Mesendoderm (in vitro differentiated cells): Measurements from ENCODE around the gene IPP.

Experiments used
- DNase-seq: peaks from one replicate; pipeline ENCODE4 v3.0.0; 2013
- H2AK5ac ChIP-seq: 2 replicates; pipeline ENCODE4 v1.6.1; 2013; ENCODE audit warnings: low read length, inconsistent platforms
- H2BK120ac ChIP-seq: 2 replicates; pipeline ENCODE4 v1.6.1; 2013; ENCODE audit warnings: low read depth, mild to moderate bottlenecking, low read length, moderate library complexity, mixed read lengths
- H2BK15ac ChIP-seq: replicated peaks from 2 replicates; pipeline ENCODE4 v1.6.1; 2013; ENCODE audit warnings: low read depth, mild to moderate bottlenecking, moderate library complexity
- H2BK5ac ChIP-seq: 2 replicates; pipeline ENCODE4 v1.6.1; 2013; ENCODE audit warnings: low read length, inconsistent platforms
- H3K18ac ChIP-seq: 2 replicates; pipeline ENCODE4 v1.6.1; 2013; ENCODE audit warnings: mild to moderate bottlenecking, low read length, mixed read lengths
- H3K23ac ChIP-seq: one replicate; pipeline ENCODE4 v1.6.1; 2013; ENCODE audit warnings: low read length
- H3K27ac ChIP-seq: 2 replicates; pipeline ENCODE4 v1.5.1; 2013; ENCODE audit warnings: low read depth, mild to moderate bottlenecking, inconsistent platforms, low read length, moderate library complexity
- H3K27me3 ChIP-seq: 2 replicates; pipeline ENCODE4 v1.6.1; 2013; ENCODE audit warnings: low read length, control low read depth, mild to moderate bottlenecking, inconsistent platforms; ENCODE audit not compliant: insufficient read depth, poor library complexity
- H3K36me3 ChIP-seq: 2 replicates; pipeline ENCODE4 v1.6.1; 2013; ENCODE audit warnings: low read length, inconsistent platforms; ENCODE audit not compliant: control insufficient read depth, insufficient read depth
- H3K4ac ChIP-seq: one replicate; pipeline ENCODE4 v1.6.1; 2013; ENCODE audit warnings: low read depth, mild to moderate bottlenecking, low read length, moderate library complexity
- H3K4me1 ChIP-seq: 2 replicates; pipeline ENCODE4 v1.6.1; 2013; ENCODE audit warnings: low read depth, low read length, inconsistent platforms; ENCODE audit not compliant: control insufficient read depth
- H3K4me2 ChIP-seq: 2 replicates; pipeline ENCODE4 v1.6.1; 2013; ENCODE audit warnings: low read length
- H3K4me3 ChIP-seq: 2 replicates; pipeline ENCODE4 v1.5.1; 2013; ENCODE audit warnings: mild to moderate bottlenecking, low read length
- H3K56ac ChIP-seq: one replicate; pipeline ENCODE4 v1.6.1; 2013; ENCODE audit warnings: low read length
- H3K79me1 ChIP-seq: 2 replicates; pipeline ENCODE4 v1.6.1; 2013; ENCODE audit warnings: low read length, inconsistent platforms
- H3K79me2 ChIP-seq: 2 replicates; pipeline ENCODE4 v1.6.1; 2013; ENCODE audit warnings: mild to moderate bottlenecking, low read length; ENCODE audit not compliant: control insufficient read depth, insufficient read depth
- H3K9ac ChIP-seq: 2 replicates; pipeline ENCODE4 v1.6.1; 2013; ENCODE audit warnings: low read length, inconsistent platforms
- H4K5ac ChIP-seq: one replicate; pipeline ENCODE4 v1.6.1; 2013; ENCODE audit warnings: low read length
- H4K8ac ChIP-seq: one replicate; pipeline ENCODE4 v1.6.1; 2013; ENCODE audit warnings: low read depth, mild to moderate bottlenecking, control low read depth, low read length, moderate library complexity
- WGBS: extraction: QIAGEN DNeasy Blood & Tissue Kit; methylation state at CpG from one replicate; pipeline ENCODE4 v1.1.7; 2013; ENCODE audit warnings: low lambda C conversion rate, missing lambda C conversion rate; ENCODE audit not compliant: insufficient coverage; ENCODE audit errors: extremely low coverage; 5-methylcytosine and 5-hydroxymethylcytosine counted together

IPP gene

DNA sequence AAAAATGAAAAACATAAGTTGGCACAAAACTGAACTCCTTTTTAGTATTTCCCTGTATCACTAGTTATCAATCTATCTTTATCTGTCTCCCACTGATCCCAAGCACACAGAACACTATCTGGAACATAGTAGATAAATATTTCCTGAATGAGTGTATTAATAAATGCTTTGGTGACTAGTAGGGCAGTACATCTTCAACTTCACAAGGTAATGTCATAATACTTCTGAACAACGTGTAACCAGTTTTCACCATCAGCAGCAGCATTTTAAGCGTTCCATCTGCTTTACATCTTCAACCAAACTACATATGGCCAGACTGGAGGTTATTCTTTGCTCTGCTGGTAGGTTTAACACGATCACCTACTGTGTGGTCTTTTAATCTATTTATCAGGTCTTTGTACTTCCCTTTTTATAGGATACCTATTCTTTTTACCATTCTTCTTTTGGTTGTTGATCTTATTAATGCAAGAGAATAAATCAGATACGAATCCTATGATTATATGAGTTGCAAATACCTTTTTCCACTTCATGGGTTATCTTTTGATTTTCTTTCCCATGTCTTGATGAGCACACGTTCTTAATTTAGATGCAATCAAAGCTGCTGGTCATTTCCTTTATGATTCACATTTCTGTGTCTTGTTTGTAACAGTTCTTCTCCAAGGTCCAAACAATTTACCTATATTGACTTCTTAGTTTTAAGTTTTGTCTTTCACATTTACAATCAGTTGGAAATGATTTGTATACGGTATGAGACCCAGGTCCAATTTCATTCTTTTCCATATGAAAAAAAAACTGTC lies 80.4 kb downstream of the IPP start:
- Histone ChIP-seq H3K36me3 (no peaks in the 10 kb centered on the region), H4K8ac (no peak overlapping the region), H2BK120ac (no peak overlapping the region), H3K4me1 (no peaks in the 10 kb centered on the region), H3K18ac (no peak overlapping the region), H3K4me3 (no peak overlapping the region), H2BK5ac (no peak overlapping the region), H3K27me3 (no peaks in the 10 kb centered on the region), H4K5ac (no peak overlapping the region), H2AK5ac (no peak overlapping the region), H3K56ac (no peak overlapping the region), H3K4ac (no peak overlapping the region), H3K79me1 (peaks cover 12% of the 10 kb centered on the region), H3K9ac (no peak overlapping the region), H3K4me2 (no peak overlapping the region), H3K27ac (no peak overlapping the region), H3K79me2 (peaks cover 78% of the 10 kb centered on the region), H3K23ac (no peak overlapping the region), H2BK15ac (no peak overlapping the region)
- WGBS, result no CpG with 5 or more reads among the region's 6 CpGs
- DNase-seq, result no peak

DNA sequence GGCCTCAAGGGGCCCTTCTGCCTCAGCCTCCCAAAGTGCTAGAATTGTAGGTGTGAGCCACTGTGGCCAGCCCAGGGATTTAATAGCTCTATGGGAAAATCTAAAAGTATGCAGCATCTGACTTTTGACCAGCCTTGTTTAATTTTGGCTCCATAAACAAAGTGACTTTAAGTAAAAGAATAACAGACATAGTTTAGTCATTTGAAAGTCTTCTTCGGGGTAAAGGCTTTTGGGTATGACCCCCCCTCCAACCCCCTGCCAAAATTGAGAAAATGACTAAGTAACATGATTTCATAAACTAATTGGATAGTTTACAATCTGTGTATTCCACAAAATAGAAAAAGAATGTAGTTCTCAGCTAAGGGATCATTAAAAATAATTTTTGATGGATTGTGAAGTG lies 81.1 kb downstream of the IPP start:
- H3K27ac ChIP-seq, result no peak overlapping the region
- DNase-seq, result no peak
- H3K56ac ChIP-seq, result no peak overlapping the region
- H3K23ac ChIP-seq, result no peak overlapping the region
- H3K18ac ChIP-seq, result no peak overlapping the region
- H3K27me3 ChIP-seq, result no peaks in the 10 kb centered on the region
- peaks cover 10% of the 10 kb centered on the region for H3K79me1 ChIP-seq
- H3K4me1 ChIP-seq, result no peaks in the 10 kb centered on the region
- H2BK5ac ChIP-seq, result no peak overlapping the region
- H4K5ac ChIP-seq, result no peak overlapping the region
- no peaks in the 10 kb centered on the region for H3K36me3 ChIP-seq
- H2BK120ac ChIP-seq, result no peak overlapping the region
- H3K4me2 ChIP-seq, result no peak overlapping the region
- H2AK5ac ChIP-seq, result no peak overlapping the region
- peaks cover 79% of the 10 kb centered on the region for H3K79me2 ChIP-seq
- no peak overlapping the region for H3K4ac ChIP-seq
- H2BK15ac ChIP-seq, result no peak overlapping the region
- H3K4me3 ChIP-seq, result no peak overlapping the region
- no CpG with 5 or more reads among the region's 1 CpG for WGBS
- no peak overlapping the region for H3K9ac ChIP-seq
- H4K8ac ChIP-seq, result no peak overlapping the region

DNA sequence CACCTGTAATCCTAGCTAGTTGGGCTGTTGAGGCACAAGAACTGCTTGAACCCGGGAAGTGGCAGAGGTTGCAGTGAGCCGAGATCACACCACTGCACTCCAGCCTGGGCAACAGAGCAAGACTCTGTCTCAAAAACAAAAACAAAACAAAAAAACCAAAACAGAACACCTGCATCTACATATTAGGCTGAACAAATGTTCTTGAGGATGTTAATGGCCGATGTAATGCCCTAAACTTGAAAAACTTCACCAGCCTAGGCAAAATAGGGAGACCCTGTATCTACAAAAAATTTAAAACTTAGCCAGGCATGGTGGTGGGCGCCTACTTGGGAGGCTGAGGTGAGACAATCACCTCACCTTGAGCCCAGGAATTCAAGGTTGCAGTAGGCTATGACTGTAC lies 81.9 kb downstream of the IPP start:
- Histone ChIP-seq H3K4ac (no peak overlapping the region), H4K8ac (no peak overlapping the region), H3K4me2 (no peak overlapping the region), H3K4me1 (no peaks in the 10 kb centered on the region), H2AK5ac (no peak overlapping the region), H2BK5ac (no peak overlapping the region), H3K23ac (no peak overlapping the region), H3K36me3 (no peaks in the 10 kb centered on the region), H4K5ac (no peak overlapping the region), H3K79me2 (peaks cover 77% of the 10 kb centered on the region), H3K27me3 (no peaks in the 10 kb centered on the region), H3K56ac (no peak overlapping the region), H3K4me3 (no peak overlapping the region), H3K79me1 (peaks cover 7% of the 10 kb centered on the region), H2BK120ac (no peak overlapping the region), H3K18ac (no peak overlapping the region), H3K27ac (no peak overlapping the region), H3K9ac (no peak overlapping the region), H2BK15ac (no peak overlapping the region)
- no peak for DNase-seq
- no CpG with 5 or more reads among the region's 4 CpGs for WGBS

DNA sequence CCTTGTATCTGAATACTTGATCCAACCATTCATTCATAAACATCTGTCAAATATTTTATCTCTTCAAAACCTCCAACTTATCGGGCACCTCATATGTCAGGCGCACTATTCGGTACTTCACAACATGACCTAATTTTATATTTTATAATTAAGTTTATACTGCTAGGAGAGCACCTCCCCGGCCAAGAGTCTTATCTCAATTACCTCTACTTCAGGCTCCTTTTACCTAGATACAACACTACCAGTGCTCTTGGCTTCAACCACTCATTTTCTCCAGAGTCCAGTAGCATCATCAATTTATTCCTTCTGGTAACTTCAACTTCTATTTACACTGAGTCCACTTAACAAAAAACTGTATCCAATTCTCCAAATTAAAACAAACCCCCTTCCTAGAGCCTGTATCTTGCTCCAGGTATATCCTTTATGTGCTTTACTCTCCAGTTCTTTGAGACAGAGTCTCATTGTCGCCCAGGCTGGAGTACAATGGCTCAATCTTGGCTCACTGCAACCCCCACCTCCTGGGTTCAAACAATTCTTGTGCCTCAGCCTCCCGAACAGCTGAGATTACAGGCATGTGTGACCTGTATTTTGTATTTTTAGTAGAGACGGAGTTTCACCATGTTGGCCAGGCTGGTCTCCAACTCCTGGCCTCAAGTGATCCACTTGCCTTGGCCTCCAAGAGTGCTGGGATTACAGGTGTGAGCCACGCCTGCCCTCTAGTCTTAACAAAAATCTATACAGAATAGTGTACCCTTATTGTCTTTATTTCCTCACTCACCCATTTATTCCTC lies 82.9 kb downstream of the IPP start:
- Histone ChIP-seq H2AK5ac (no peak overlapping the region), H3K56ac (no peak overlapping the region), H3K4me1 (no peaks in the 10 kb centered on the region), H3K23ac (no peak overlapping the region), H4K5ac (no peak overlapping the region), H3K4me3 (no peak overlapping the region), H3K27ac (no peak overlapping the region), H3K79me2 (peaks cover 75% of the 10 kb centered on the region), H3K36me3 (no peaks in the 10 kb centered on the region), H3K79me1 (peaks cover 4% of the 10 kb centered on the region), H2BK5ac (no peak overlapping the region), H3K4ac (no peak overlapping the region), H3K4me2 (no peak overlapping the region), H3K27me3 (no peaks in the 10 kb centered on the region), H2BK15ac (no peak overlapping the region), H2BK120ac (no peak overlapping the region), H3K9ac (no peak overlapping the region), H3K18ac (no peak overlapping the region), H4K8ac (no peak overlapping the region)
- no peak for DNase-seq
- 100% methylated on average over 3 of the region's 8 CpGs for WGBS

DNA sequence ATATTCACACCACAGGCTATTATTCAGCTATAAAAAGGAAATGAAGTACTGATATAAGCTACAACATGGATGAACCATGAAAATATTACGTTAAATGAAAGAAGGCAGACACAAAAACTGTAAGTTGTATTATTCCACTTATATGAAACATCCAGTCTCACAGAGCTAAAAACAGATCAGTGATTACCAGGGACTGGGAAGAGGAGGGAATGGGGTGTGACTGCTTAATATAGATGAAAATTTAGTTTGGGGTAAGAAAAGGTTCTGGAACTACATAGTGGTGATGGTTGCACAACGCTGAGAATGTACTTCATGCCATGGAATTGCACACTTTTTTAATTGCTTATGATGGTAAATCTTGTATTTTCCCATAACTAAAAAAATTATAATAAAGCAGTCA lies 83.6 kb downstream of the IPP start:
- WGBS, result no CpG with 5 or more reads among the region's 2 CpGs
- Histone ChIP-seq H3K9ac (no peak overlapping the region), H2BK120ac (no peak overlapping the region), H3K27ac (no peak overlapping the region), H3K4me3 (no peak overlapping the region), H3K4me2 (no peak overlapping the region), H3K36me3 (no peaks in the 10 kb centered on the region), H4K8ac (no peak overlapping the region), H4K5ac (no peak overlapping the region), H3K23ac (no peak overlapping the region), H3K27me3 (no peaks in the 10 kb centered on the region), H3K4me1 (no peaks in the 10 kb centered on the region), H3K18ac (no peak overlapping the region), H2BK15ac (no peak overlapping the region), H2AK5ac (no peak overlapping the region), H3K4ac (no peak overlapping the region), H3K56ac (no peak overlapping the region), H3K79me2 (peaks cover 73% of the 10 kb centered on the region), H2BK5ac (no peak overlapping the region), H3K79me1 (peaks cover 6% of the 10 kb centered on the region)
- DNase-seq, result no peak
